Tibial nerve (tissue), 3 donors: ENCODE results near the gene TAF4.

Source experiments
- EP300 ChIP-seq, 2 donors: sonication (generic); formaldehyde crosslinking; IDR thresholded peaks; one replicate each; pipeline ENCODE4 v1.6.1; 2017; ENCODE audit warnings: antibody characterized with exemption in 2 of 2, mild to moderate bottlenecking in 1 of 2
- POLR2A ChIP-seq, 2 donors: fragments of 450-650 bp; IDR thresholded peaks; one replicate each; pipeline ENCODE4 v1.6.1; 2017; ENCODE audit warnings: antibody characterized with exemption in 2 of 2, mild to moderate bottlenecking in 2 of 2, moderate library complexity in 2 of 2

GRCh38 chr20:61965606-61966491, 99.8 kb downstream of the TAF4 start:
- no peak for TF ChIP-seq POLR2A (IDR thresholded peaks at IDR 0.05)
- TF ChIP-seq EP300 (IDR thresholded peaks at IDR 0.05) = no peak
